ENCODE measurements around the gene HLA-DRA. TPM values are rescaled to one million over a fixed set of nuclear protein-coding genes. Genes with fewer than 3 reads are reported as not detected.

Gene HLA-DRA
- polyA plus RNA-seq, 1 donor (not counting 4 experiments of a cell fraction or from before 2014, with no cell fraction given), result 0.21 TPM

GRCh38 chr6:32393665-32394420, 45.8 kb upstream of the HLA-DRA start:
- Histone ChIP-seq H3K9ac (ENCODE audit: control insufficient read depth, extremely low read depth, insufficient read depth, low read length) (peak overlapping the region; percentile 63), H3K4me3 (ENCODE audit: control insufficient read depth in 2 of 3, extremely low read depth in 1 of 3, insufficient read depth in 2 of 3, low read depth in 1 of 3, low read length in 3 of 3) (peak overlapping the region in 2 of 3 experiments; percentile 27 to 43), H4K20me1 (ENCODE audit: control insufficient read depth, extremely low read depth, insufficient read depth, low read length) (no peaks in the 10 kb centered on the region), H3K4me2 (ENCODE audit: control insufficient read depth, extremely low read depth, insufficient read depth, low read depth, low read length) (peak overlapping the region; percentile 84), H3K4me1 (ENCODE audit: control insufficient read depth, extremely low read depth, insufficient read depth, low read length) (peaks cover 28% of the 10 kb centered on the region), H3K9me1 (ENCODE audit: control insufficient read depth, extremely low read depth, insufficient read depth, low read length) (no peaks in the 10 kb centered on the region), H3K27ac (ENCODE audit: control insufficient read depth, insufficient read depth, low read length) (peak overlapping the region; percentile 95), H3K27me3 (ENCODE audit: control insufficient read depth, extremely low read depth, insufficient read depth, low read length) (no peaks in the 10 kb centered on the region), H3K36me3 (ENCODE audit: control insufficient read depth in 2 of 2, extremely low read depth in 1 of 2, insufficient read depth in 2 of 2, low read length in 2 of 2) (no peaks in the 10 kb centered on the region), H3K79me2 (ENCODE audit: control insufficient read depth, insufficient read depth, low read length) (no peaks in the 10 kb centered on the region), H3K9me3 (ENCODE audit: control insufficient read depth, low read depth, low read length) (no peaks in the 10 kb centered on the region), H2AFZ (ENCODE audit: control insufficient read depth, low read length) (peak overlapping the region; percentile 84)
- DNase-seq (ENCODE audit: low read depth, low spot score) (peak; percentile 4), FAIRE-seq (peak; percentile 76)
- dilution Hi-C loops (cut with MboI; ENCODE audit: extremely low pct_ligation_motif_present, low sequenced_read_pairs), result no loop called here
- TF ChIP-seq CTCF (optimal IDR thresholded peaks at IDR 0.05 in 1 of 3, IDR thresholded peaks at IDR 0.05 in 1 of 3, conservative IDR thresholded peaks at IDR 0.05 in 1 of 3; ENCODE audit: extremely low read depth in 1 of 3, insufficient read depth in 2 of 3, low read length in 3 of 3), result peak in 2 of 3 experiments; percentile 3 to 46
- TF ChIP-seq EZH2 (IDR thresholded peaks at IDR 0.05; ENCODE audit: low read length), result no peak

GRCh38 chr6:32396028-32396427, 43.7 kb upstream of the HLA-DRA start:
- Histone ChIP-seq H3K27ac (ENCODE audit: control insufficient read depth, insufficient read depth, low read length) (no peak overlapping the region), H3K4me2 (ENCODE audit: control insufficient read depth, extremely low read depth, insufficient read depth, low read depth, low read length) (no peak overlapping the region), H3K9ac (ENCODE audit: control insufficient read depth, extremely low read depth, insufficient read depth, low read length) (no peak overlapping the region), H3K79me2 (ENCODE audit: control insufficient read depth, insufficient read depth, low read length) (no peaks in the 10 kb centered on the region), H4K20me1 (ENCODE audit: control insufficient read depth, extremely low read depth, insufficient read depth, low read length) (no peaks in the 10 kb centered on the region), H3K9me1 (ENCODE audit: control insufficient read depth, extremely low read depth, insufficient read depth, low read length) (no peaks in the 10 kb centered on the region), H3K4me1 (ENCODE audit: control insufficient read depth, extremely low read depth, insufficient read depth, low read length) (peaks cover 32% of the 10 kb centered on the region), H3K27me3 (ENCODE audit: control insufficient read depth, extremely low read depth, insufficient read depth, low read length) (no peaks in the 10 kb centered on the region), H3K9me3 (ENCODE audit: control insufficient read depth, low read depth, low read length) (no peaks in the 10 kb centered on the region), H2AFZ (ENCODE audit: control insufficient read depth, low read length) (no peak overlapping the region), H3K36me3 (ENCODE audit: control insufficient read depth in 2 of 2, extremely low read depth in 1 of 2, insufficient read depth in 2 of 2, low read length in 2 of 2) (no peaks in the 10 kb centered on the region), H3K4me3 (ENCODE audit: control insufficient read depth in 2 of 3, extremely low read depth in 1 of 3, insufficient read depth in 2 of 3, low read depth in 1 of 3, low read length in 3 of 3) (no peak overlapping the region)
- no peak for FAIRE-seq
- DNase-seq (ENCODE audit: low read depth, low spot score), result no peak
- dilution Hi-C loops (cut with MboI; ENCODE audit: extremely low pct_ligation_motif_present, low sequenced_read_pairs), result no loop called here
- TF ChIP-seq EZH2 (IDR thresholded peaks at IDR 0.05; ENCODE audit: low read length) (no peak), CTCF (optimal IDR thresholded peaks at IDR 0.05 in 1 of 3, IDR thresholded peaks at IDR 0.05 in 1 of 3, conservative IDR thresholded peaks at IDR 0.05 in 1 of 3; ENCODE audit: extremely low read depth in 1 of 3, insufficient read depth in 2 of 3, low read length in 3 of 3) (no peak)

Data from keratinocyte (primary cell).